LHCN-M2 (cell line): Measurements from ENCODE around the gene KIF21B. TPM values are rescaled to one million over a fixed set of nuclear protein-coding genes. Genes with fewer than 3 reads are reported as not detected.
A peak's percentile ranks its signal among the peaks of the same experiment; 100 is the strongest.

Source experiments
- DNase-seq: peaks from one replicate; pipeline ENCODE4 v3.0.0-alpha.2; 2012; ENCODE audit warnings: low read depth
- total RNA-seq: library from RNA; depleted of rRNA; stranded (reverse); fragments of >200 nt; gene quantifications from 2 replicates; pipeline ENCODE4 v1.2.3, GENCODE V29; 2014

KIF21B gene
- total RNA-seq, 1 experiment from 2014 or later = 0.06 TPM

- DNase-seq = no peak
Observed at GRCh38 chr1:201020721-201021629, 2.5 kb downstream of the KIF21B start.

- DNase-seq = no peak
Observed at GRCh38 chr1:201020040-201020591, 3.4 kb downstream of the KIF21B start.

DNA sequence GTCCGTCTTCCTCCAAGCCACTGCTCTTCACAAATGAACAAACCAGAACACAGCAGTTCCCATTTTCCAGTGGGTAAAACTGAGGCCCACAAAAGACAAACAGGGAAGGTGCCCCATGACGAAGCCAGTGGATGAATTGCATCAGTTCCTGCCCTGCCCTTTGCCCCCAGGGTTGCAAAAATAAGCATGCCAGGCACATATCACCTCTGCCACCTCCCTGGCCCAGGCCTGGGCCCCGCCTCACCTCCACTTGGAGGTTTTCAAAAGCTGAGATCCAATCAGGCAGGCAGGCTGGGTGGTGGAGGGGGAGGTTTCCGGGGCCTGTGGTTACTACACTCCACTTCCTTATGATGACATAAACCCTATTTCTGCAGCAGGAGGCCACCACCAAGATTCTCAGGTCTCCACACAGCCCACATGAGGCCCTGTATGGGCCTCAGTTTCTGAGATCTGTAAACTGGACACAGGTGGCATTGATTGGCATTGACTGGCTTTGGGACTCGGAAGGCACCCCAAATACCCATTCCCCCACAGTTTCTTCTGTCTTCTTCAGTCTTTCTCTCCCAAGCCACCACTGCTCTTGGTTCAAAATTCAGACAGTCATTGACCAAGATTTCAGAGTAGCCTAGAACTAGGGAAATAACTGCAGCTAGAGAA, 4.1 kb downstream of the KIF21B start:
- no peak for DNase-seq

DNA sequence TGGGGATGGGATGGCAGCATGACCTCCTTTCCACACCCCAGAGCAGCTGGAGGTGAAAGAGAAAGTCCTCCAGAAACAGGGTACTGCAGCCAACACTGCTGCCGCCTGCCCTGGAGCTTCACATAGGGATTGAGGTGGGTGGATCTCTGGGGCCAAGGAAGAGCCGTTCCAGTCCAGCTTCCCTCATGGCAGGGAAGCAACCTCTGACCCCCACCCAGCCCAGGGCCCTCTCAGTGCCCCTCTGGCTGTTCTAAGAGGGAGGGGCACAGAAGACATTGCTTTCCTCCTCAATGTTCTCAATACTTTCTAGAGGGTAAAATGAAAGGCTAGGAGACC, 5.7 kb downstream of the KIF21B start:
- DNase-seq = no peak

GRCh38 chr1:201016943-201017827, 6.3 kb downstream of the KIF21B start:
- DNase-seq = no peak

DNA sequence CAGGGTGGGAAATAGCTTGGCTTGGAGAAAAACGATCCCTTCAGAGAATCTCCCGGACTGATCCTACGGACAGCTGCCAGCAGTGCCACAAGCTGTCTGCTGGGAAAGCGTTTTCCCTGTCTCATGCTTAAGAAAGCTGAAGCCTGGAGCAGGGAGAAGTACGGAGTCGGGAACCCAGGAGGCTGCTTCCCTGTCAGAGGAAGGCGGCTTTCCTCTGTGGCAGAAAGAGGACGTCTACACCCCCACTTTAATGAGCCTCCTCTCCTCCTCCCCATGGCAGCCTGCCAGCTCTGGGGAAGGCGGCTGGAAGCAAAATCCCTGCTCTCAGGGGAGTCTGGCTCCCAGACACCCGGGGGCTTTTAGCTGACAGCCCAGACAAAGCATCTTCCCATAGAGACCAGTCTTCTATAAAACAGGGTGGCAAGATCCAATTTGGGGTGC, 7.3 kb downstream of the KIF21B start:
- DNase-seq = peak; percentile 29

DNA sequence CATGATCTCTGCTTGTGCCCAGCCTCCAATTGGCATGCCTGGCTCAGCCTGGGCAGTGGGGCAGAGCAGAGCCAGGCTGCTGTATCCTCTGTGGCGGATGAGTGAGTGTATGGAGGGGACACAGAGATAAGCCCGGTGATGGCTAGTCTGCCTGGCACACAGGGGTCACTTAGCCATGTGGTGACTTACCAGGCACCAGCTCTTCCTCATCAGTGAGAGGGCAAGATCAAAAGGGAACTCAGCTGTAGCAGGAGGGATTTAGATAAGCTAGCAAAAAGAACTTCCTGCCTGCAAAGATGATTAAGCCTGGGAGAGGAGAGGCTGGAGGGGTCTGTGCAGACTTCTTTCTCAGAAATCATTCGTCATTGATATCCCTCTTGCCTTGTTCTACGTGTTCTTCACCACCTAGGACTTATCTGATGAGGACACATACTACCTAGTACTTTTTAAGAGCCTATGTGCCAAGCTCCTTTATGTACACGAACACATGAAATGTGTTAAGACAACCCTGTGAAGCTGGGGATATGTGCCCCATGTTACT, 7.9 kb downstream of the KIF21B start:
- no peak for DNase-seq

GRCh38 chr1:201014816-201015200, 8.7 kb downstream of the KIF21B start:
- no peak for DNase-seq

- no peak for DNase-seq
Observed at GRCh38 chr1:201013991-201014815, 9.3 kb downstream of the KIF21B start.

DNA sequence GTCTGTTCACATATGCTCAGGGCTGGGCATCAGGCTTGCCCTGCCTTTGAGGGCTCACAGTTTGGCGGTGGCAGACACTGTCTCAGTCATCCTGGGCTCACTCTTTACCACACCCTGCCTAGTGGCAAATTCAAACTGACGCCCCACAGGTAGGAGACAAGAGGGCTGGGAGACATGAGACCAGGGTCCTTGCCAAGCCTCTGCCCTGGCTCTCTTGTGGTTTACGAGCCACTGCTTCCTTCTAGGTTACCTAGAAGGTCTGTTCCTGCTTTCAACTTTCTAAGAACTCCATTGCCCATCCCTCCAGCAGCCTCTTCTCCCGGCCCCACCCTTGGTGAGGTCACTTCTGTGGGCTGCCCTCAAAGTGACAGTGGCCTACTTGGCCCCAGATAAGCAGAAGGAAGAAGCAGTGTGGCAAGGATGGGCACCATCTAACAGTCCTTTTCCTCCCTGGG, 10.5 kb downstream of the KIF21B start:
- no peak for DNase-seq

DNA sequence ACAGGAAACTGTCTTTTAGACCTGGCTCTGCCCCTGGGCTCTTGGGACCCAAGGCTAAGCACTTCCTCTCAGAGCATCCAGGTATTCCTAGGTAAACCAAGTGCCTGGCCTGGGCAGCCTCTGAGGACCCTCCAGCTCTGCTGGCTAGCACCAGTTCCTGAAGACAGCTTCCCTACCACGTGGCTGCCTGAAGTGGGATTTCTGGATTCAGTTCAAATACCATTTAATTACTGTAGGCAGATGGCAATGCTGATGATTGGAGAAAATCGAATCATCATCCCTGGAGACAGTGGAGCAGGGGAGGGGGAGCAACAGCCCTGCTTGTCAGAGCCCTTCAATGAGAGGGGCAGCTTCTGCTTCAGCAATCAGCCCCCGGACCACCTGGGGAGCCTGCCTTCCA, 11.9 kb downstream of the KIF21B start:
- no peak for DNase-seq

DNA sequence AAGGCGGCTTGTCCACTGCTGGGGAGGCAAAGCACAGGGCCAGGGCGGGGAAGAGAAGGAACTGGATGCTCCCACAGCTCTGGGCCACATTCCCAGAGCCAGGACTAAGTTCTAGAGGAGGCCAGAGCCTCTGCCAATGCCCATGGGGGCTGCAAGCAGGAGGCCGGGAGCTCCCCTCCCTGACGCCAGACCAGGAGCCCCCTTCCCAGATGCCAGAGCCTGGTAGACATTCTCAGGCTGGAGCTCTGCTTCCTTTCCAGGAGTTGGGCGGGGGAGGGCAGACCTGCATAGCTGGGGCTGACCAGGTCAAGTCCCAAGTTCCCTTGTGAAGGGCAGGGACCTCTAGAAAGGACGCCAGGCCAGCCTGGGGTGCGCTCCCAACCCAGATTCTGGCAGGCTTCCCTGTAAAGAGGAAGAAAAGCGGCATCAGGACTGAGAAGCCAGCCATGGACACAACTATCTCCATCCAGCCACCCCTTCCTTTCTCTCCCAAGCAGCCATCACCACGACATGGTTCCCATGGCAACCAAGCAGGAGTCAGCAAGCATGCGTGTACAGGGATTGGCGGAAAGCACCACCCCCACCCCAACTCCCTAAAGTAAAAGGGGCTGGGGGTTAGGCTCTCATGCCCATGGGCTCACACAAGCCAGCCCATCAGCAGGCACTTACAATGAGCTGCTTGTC, 13.4 kb downstream of the KIF21B start:
- DNase-seq = no peak

DNA sequence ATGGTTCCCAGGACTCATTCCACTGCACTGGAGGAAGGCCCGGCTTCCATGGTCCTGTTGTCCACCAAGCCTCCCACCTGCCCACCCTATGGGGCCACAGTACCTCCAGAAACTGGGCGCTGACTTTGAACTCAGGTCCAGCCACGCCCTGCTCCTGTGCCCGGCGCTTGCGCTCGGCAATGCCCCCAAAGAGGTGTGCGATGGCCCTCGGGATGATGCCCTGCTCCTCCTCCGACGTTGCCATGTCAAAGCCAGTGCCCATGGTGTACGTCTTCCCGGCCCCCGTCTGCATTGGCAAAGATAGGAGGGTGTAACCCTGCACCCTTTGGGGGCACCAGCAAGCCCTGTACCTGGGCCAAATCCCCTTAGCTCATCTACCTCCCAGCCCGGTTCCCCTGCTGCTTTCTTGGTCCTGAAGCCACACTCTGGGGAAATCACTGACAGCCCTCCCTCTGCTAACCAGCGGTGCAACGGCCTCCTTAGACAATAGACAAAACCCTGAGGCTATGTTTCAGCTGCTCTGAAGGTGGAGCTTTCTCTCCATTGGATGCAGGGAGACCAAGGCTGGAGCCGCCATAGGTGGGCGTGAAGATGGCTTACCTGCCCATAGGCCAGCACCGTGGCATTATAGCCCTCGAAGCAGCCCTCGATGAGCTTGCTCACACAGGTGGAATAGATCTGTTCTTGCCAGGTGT, 14.7 kb downstream of the KIF21B start:
- DNase-seq = no peak

- DNase-seq = no peak
Observed at GRCh38 chr1:201007481-201007880, 16.0 kb downstream of the KIF21B start.

DNA sequence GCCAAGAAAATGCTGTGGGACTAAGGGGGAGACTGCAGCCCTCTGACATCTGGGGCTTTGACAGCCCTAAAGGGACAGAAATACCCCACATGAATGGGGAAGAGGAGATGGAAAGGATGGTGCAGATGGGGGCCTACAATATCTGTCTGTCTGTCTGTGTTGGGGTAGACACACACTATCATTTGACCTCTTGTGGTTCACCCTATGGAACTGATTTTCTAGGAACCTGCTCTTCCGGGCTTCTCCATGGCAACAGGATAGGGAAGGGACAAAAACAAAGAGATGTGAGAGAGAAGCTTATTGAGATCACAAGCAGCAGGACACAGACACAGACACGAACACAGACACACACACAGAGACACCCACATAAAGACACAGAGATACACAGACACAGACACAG, 17.1 kb downstream of the KIF21B start:
- DNase-seq = peak; percentile 13

GRCh38 chr1:201004732-201005131, 18.8 kb downstream of the KIF21B start:
- no peak for DNase-seq

- DNase-seq = no peak
Observed at GRCh38 chr1:201004154-201004553, 19.4 kb downstream of the KIF21B start.

GRCh38 chr1:201002510-201002909, 21.0 kb downstream of the KIF21B start:
- no peak for DNase-seq

DNA sequence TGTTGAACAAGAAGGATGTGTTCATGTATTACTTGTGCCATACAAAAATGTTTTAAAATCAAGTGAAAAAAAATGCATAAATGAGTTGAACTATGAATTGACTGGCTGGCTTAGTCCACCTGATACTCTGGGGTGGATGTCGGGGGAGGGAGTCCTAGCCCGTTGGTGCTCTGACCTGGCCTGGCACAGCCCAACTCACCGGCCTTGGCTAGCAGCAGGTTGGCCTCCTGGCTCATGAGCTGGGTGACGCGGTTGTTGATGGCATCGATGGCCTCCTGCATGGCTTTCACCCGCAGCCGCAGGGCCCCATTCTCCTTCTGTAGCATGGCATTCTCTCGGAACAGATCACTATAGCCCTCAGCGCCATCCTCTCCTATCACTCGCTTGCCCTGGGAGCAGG, 21.6 kb downstream of the KIF21B start:
- no peak for DNase-seq
